Gastrocnemius medialis (tissue), 4 donors: ENCODE results near the gene C11orf91. TPM values are rescaled to one million over a fixed set of nuclear protein-coding genes. Genes with fewer than 3 reads are reported as not detected.

Source experiments
- ATAC-seq, 2 donors: fragments of 150-250 bp; one replicate each; pipeline ENCODE4 v1.9.1; 2016
- DNase-seq, 2 donors: peaks; one replicate each; pipeline ENCODE4 v3.0.0-alpha.2; 2019
- H3K27ac ChIP-seq, 4 donors: fragments of 200-600 bp; sonication (generic); 1 replicate in 1 of 4; 2 replicates in 3 of 4; pipeline ENCODE4 v1.5.1; 2016 to 2018; ENCODE audit warnings: mild to moderate bottlenecking in 2 of 4, moderate library complexity in 1 of 4
- H3K27me3 ChIP-seq, 3 donors: fragments of 200-600 bp; sonication (generic) in 2 of 3; 1 replicate in 1 of 3; 2 replicates in 2 of 3; pipeline versions ENCODE4 v1.5.1 to v1.6.0; 2016 to 2019; ENCODE audit warnings: mild to moderate bottlenecking in 1 of 3, moderate library complexity in 1 of 3
- H3K36me3 ChIP-seq, 2 donors: fragments of 200-600 bp; sonication (generic) in 1 of 2; one replicate each; pipeline ENCODE4 v1.5.1; 2017 to 2018
- H3K4me1 ChIP-seq, 2 donors: fragments of 200-600 bp; sonication (generic) in 1 of 2; one replicate each; pipeline ENCODE4 v1.5.1; 2016 to 2017; ENCODE audit warnings: mild to moderate bottlenecking in 2 of 2
- H3K4me3 ChIP-seq, 4 donors: fragments of 200-600 bp; sonication (generic) in 3 of 4; 1 replicate in 1 of 4; 2 replicates in 3 of 4; pipeline ENCODE4 v1.5.1; 2016 to 2019; ENCODE audit warnings: mild to moderate bottlenecking in 2 of 4
- H3K9me3 ChIP-seq, 3 donors: fragments of 200-600 bp; sonication (generic) in 2 of 3; 1 replicate in 1 of 3; 2 replicates in 2 of 3; pipeline ENCODE4 v1.5.1; 2016 to 2019
- POLR2A ChIP-seq, 2 donors: fragments of 450-650 bp; IDR thresholded peaks; one replicate each; pipeline ENCODE4 v1.6.1; 2017; ENCODE audit warnings: antibody characterized with exemption in 2 of 2, mild to moderate bottlenecking in 2 of 2, moderate library complexity in 2 of 2
- in situ Hi-C, 4 donors: fragments of 200-750 bp; cut with MboI; loops; one replicate each; pipeline versions ENCODE4 v1.15.0 to v1.8.0; 2017; ENCODE audit warnings: low sequenced_read_pairs in 4 of 4
- intact Hi-C: fragments of 100-400 bp; cut with DNase I; formaldehyde crosslinking; loops from one replicate; pipeline ENCODE4 v1.15.1; 2023; ENCODE audit warnings: low total_unique reads
- total RNA-seq, 4 donors: library from RNA; depleted of rRNA; stranded (reverse); fragments of >200 nt; gene quantifications; one replicate each; pipeline versions ENCODE4 v1.1.0 to v1.2.3, GENCODE V29; 2016
- TF ChIP-seq, protein P1 (sequence below), 5 experiments: fragments of 450-650 bp in 3 of 5; fragments of 200-600 bp in 2 of 5; sonication (generic) in 2 of 5; IDR thresholded peaks in 4 of 5; conservative IDR thresholded peaks in 1 of 5; 1 replicate in 4 of 5; 2 replicates in 1 of 5; pipeline ENCODE4 v1.5.1; 2016 to 2019; ENCODE audit warnings: antibody characterized with exemption in 5 of 5, mild to moderate bottlenecking in 3 of 5, moderate library complexity in 3 of 5

The C11orf91 gene
- total RNA-seq, 4 donors from 2014 or later = not detected

- intact Hi-C loops (loop anchor here (5.0 kb wide), 2 partner anchors 200 to 380 kb away; no protein-coding TSS in a partner anchor), in situ Hi-C loops (loop anchor here in 2 of 4 donors (10.0 kb wide), 3 partner anchors 197 to 377 kb away; no protein-coding TSS in a partner anchor)
- TF ChIP-seq POLR2A (IDR thresholded peaks at IDR 0.05) = no peak
- TF ChIP-seq, protein P1, sequence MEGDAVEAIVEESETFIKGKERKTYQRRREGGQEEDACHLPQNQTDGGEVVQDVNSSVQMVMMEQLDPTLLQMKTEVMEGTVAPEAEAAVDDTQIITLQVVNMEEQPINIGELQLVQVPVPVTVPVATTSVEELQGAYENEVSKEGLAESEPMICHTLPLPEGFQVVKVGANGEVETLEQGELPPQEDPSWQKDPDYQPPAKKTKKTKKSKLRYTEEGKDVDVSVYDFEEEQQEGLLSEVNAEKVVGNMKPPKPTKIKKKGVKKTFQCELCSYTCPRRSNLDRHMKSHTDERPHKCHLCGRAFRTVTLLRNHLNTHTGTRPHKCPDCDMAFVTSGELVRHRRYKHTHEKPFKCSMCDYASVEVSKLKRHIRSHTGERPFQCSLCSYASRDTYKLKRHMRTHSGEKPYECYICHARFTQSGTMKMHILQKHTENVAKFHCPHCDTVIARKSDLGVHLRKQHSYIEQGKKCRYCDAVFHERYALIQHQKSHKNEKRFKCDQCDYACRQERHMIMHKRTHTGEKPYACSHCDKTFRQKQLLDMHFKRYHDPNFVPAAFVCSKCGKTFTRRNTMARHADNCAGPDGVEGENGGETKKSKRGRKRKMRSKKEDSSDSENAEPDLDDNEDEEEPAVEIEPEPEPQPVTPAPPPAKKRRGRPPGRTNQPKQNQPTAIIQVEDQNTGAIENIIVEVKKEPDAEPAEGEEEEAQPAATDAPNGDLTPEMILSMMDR (IDR thresholded peaks at IDR 0.05 in 4 of 5, conservative IDR thresholded peaks at IDR 0.05 in 1 of 5) = no peak
- DNase-seq = no peak
- Histone ChIP-seq H3K9me3 (no peaks in the 10 kb centered on the region), H3K27me3 (no peaks in the 10 kb centered on the region), H3K27ac (peak overlapping the region in 2 of 4 donors; percentile 11 to 39), H3K36me3 (peaks cover 0 to 5% of the 10 kb centered on the region in 2 donors), H3K4me1 (peaks cover 11 to 13% of the 10 kb centered on the region in 2 donors), H3K4me3 (no peak overlapping the region)
- ATAC-seq = no peak
Measured at GRCh38 chr11:33741806-33742205, 41.2 kb upstream of the C11orf91 start.

GRCh38 chr11:33737362-33737821 lies 36.8 kb upstream of the C11orf91 start:
- Histone ChIP-seq H3K36me3 (no peaks in the 10 kb centered on the region), H3K27me3 (no peaks in the 10 kb centered on the region), H3K27ac (peak overlapping the region; percentile 92 to 99 (median 98)), H3K9me3 (no peaks in the 10 kb centered on the region), H3K4me1 (peaks cover 28 to 32% of the 10 kb centered on the region in 2 donors), H3K4me3 (no peak overlapping the region)
- in situ Hi-C loops (no loop called here), intact Hi-C loops (loop anchor here (2.0 to 5.0 kb wide), 3 partner anchors 21 to 480 kb away; partner anchors contain the start of genes C11orf91 and HIPK3)
- DNase-seq = no peak
- TF ChIP-seq, protein P1 (IDR thresholded peaks at IDR 0.05 in 4 of 5, conservative IDR thresholded peaks at IDR 0.05 in 1 of 5) = no peak
- ATAC-seq = no peak

DNA sequence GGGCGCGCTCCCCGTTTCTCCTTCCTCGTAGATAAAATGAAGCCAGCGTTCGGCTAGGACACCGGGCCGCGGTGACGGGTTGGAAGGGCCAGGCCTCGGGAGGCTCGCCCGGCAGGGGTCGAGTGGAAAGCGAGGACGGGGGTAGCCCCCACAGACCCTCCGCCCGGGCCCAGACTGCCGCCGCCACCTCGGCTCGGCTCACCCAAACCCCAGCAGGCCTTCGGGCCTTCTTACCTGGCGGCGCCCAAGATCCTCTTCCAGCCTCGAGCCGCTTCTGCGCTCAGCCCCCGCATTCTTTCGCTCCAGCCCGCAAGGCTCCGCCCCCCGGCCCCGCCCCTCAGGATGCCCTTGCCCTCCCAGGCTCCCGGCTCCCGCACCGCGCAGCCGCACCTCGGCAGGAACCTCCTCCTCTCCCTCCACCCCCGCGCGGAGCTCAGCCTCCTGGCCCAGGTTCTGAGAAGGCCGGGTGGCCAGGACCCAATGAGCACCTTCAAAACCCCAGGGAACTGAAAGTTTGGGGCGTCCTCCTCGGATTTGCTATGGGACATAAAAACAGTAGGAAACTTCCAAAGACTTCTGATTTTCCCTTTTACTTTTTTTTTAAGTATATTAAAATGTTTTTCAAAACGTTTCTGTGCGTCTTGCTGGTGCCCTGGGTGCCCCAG lies 35.7 kb upstream of the C11orf91 start, which contains the start of gene CD59:
Gene CD59, minus strand, starts transcription at position 276 of the 665 bp plus-strand sequence. CDS start 13,978 bp downstream, outside the sequence.
- Histone ChIP-seq H3K27ac (peak within 1 kb of the TSS; percentile 92 to 99 (median 98)), H3K4me1 (peaks cover 39 to 43% of the 10 kb centered on the region in 2 donors), H3K4me3 (peak within 1 kb of the TSS; percentile 78 to 96 (median 88)), H3K27me3 (no peaks in the 10 kb centered on the region), H3K9me3 (no peaks in the 10 kb centered on the region), H3K36me3 (no peaks in the 10 kb centered on the region)
- ATAC-seq = peak; percentile 78 to 84
- in situ Hi-C loops (no loop called here), intact Hi-C loops (loop anchor here (2.0 to 5.0 kb wide), 3 partner anchors 19 to 479 kb away; partner anchors contain the start of genes C11orf91 and HIPK3)
- TF ChIP-seq POLR2A (IDR thresholded peaks at IDR 0.05) = peak; percentile 94 to 99
- TF ChIP-seq, protein P1 (IDR thresholded peaks at IDR 0.05 in 4 of 5, conservative IDR thresholded peaks at IDR 0.05 in 1 of 5) = peak in 1 of 5 experiments; percentile 18
- peak; percentile 97 for DNase-seq

- Histone ChIP-seq H3K4me1 (peaks cover 46 to 51% of the 10 kb centered on the region in 2 donors), H3K9me3 (no peaks in the 10 kb centered on the region), H3K27ac (peak overlapping the region; percentile 92 to 99 (median 98)), H3K4me3 (peak overlapping the region; percentile 78 to 96 (median 88)), H3K36me3 (no peaks in the 10 kb centered on the region), H3K27me3 (no peaks in the 10 kb centered on the region)
- TF ChIP-seq POLR2A (IDR thresholded peaks at IDR 0.05) = no peak
- TF ChIP-seq, protein P1 (IDR thresholded peaks at IDR 0.05 in 4 of 5, conservative IDR thresholded peaks at IDR 0.05 in 1 of 5) = peak in 2 of 5 experiments; percentile 11 to 16
- in situ Hi-C loops (no loop called here), intact Hi-C loops (loop anchor here (2.0 to 5.0 kb wide), 3 partner anchors 19 to 478 kb away; partner anchors contain the start of genes C11orf91 and HIPK3)
- peak; percentile 22 to 34 for ATAC-seq
- DNase-seq = no peak
Measured at GRCh38 chr11:33735271-33736147, 34.9 kb upstream of the C11orf91 start.
